EL (cell line): ENCODE measurements around the gene DSC3.

Source experiments
- DNase-seq: peaks from one replicate; pipeline ENCODE4 v3.0.0-alpha.2; 2016

Gene DSC3

DNA sequence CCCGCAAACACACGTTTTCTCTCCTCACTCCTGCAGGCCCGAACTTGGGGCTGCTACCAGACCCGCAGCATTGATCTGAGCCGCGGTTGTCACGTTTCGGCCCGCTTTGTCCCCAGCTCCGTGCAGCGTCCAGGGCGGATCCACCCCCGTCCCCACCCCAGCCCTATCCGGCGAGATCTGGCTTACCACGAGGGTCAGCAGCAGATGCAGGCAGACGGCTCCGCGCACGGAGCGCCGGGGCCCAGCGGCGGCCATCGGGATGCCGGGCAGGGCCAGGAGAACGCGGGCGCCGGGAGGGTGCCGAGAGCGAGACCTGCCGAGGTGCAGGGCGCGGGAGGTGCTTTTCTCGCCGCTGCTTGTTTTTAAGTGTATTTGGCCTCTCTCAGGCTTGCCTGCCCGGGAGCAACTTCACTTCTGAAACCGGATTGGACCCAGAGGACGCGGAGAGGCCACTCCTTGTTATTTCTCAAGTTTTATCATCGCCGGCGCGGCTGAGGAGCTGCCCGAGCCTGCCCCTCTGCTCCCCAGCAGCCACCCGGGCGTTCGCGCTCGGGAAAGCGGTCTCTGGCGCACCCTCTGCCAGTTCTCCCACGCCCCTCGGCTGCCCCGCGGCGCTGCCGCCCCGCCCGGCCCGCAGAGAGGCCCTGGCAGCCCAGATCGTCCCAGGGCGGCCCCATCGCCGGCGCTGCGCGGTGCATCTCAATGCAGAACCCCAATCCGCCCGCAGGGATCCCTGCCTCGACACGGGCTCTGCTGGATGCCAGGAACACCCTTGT, at the start of gene DSC3:
DSC3 (minus strand) TSS at position 337 of the 776 bp plus-strand sequence; CDS start at position 255, 82 bp downstream.
- no peak for DNase-seq

DNA sequence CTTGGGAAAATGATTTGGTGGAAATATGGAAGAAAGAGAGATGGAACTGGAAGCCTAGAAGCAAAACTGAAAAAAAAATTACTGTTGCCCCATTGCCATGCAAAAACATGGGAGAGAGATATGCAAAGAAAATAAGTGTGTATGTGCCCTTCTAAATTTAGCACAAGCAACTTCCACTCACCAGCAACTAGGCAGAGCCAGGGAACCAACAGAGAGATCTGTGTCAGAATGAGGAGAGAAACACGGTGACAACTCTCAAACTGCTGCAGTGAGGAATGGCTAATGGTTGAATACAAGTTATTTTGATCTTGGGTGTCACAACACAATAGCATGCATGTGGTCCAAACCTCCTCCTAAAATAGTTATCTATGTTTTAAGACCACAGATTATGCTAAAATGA, 48.8 kb upstream of the DSC3 start:
- no peak for DNase-seq

DNA sequence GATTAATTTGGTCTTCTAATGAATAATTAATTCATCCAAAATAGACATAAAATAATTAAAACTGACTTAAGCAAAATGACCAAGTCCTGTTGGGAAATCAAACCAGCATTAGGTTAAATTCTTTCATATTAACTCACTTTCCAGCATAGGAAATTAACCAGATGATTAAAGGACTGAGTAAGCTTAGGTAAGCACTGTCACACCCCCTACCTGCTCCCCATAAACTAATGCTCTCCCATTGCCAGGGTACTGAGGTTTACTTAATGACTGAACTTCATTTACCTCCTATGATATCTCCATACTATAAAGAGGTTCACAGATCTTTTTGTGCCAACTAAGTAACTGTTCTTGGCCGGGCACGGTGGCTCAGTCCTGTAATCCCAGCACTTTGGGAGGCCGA, 46.0 kb upstream of the DSC3 start:
- DNase-seq = no peak

DNA sequence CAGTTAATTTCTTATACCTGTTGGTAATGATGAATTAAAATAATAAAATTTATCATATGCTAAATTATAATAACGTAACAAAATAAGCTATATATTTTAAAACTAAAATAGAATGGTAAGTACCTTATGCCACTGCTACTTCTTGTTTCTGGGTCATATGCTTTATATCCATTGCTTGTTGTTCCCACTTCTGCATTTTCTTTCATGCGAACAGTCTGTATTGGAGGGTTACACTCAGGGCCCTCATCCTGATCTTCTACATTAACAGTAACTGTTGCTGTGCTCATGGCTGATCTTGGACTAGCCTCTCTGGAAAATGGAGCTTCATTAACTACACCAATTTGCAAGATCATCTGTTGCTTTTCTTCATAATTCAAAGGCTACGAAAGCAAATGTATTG, 37.4 kb upstream of the DSC3 start:
- no peak for DNase-seq

DNA sequence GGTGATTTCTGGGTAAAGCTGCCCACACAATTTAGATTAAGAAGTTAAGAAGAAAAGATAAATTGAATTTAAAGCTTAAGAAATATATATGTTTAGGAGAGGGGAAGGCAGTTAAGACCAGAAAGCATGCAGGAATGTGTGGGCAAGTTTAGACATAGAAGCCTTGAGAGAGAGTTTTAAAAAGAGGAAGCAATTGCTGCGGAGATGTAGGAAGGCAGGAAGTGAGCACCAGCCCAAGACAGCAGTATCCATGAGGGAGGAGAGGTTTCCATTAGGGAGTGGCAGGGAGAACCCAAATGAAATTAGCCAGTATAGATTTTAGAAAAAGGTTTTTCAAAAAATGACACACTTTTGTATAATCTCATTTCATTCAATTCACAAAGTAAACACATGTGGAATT, 35.3 kb upstream of the DSC3 start:
- DNase-seq = no peak

DNA sequence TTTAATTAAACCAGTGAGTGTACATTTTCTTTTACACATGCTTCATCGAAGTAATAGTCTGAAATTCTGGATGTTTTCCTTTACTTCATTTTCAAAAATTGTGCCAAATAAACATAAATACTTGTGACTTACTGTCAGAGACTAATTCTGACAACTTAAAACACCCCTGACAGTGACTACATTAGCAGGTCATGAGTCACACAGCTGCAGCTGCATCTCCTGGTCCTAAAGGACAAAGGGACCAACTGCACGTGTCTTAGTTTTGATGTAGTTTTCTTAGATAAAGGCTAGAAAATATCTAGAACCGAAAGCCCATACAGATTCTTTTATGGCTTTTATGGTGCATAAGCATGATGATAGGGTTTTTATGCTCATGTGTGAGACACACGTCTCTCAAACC, 29.6 kb upstream of the DSC3 start:
- DNase-seq = no peak

DNA sequence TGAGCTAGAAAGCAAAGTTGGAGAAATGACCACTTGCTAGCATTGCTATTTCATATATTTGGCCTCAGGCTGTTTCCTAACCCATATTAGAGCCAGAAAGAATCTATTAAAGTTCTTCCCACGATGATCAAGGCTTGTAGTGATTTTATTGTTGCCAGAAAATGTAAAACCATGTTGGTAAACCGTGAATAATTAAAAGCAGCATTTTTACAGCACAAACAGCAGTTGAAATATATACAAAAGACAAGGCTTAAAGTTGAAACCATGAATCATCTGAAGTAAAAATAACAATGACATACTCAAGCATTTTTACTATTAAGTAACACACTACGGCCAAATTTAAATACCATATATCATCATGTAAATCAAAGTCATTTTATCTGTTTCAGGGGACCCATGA, 27.7 kb upstream of the DSC3 start:
- no peak for DNase-seq

DNA sequence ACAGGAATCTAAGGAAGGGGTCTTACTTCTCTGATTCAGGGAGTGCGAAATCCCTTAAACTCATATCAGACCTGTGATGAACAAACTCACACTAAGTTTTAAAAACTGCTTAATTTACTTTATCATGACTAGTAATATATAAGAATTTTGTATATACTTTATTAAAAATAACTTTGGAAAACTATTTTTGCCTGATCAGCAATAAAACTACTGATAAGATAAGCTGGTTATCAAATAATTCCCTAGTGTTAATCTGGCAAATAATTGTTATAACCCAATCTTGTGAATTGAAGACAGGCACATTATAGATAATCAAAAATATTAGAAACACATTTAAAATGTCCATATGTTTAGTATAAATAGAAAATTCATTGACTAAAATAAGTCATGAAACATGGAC, 23.7 kb upstream of the DSC3 start:
- DNase-seq = no peak

DNA sequence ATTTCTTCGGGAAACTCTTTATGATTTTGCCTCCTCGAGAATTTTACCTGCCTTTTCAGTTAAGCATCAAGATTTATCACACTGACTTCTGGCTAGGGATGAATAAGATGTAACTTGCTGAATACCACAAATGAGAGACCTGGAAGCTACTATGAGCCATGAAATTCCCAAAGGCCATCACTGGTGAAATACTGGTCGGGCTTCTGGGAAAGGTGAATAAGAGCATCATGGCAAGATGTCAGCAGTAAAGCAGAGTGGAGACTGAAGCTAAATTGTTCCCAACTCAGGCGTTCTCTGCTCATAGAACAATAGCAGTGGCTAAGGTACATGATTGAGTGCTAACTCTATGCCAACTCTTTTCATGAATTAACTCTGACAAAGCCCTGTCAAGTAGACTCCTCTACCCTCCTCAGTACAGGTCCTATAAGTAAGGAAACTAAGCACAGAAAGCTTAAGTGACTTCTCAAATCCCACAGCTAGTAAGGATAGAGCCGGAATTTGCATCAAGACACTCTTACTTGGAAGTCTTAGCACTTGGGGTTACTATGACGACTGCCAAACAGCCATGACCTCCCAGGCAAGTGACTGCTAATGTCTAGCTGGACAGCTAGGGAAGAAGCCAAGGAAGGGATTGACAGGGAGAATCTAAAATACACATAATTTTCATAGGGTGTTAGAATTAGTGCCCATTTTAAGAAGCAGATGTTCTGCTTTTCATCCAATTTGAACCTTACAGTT, 22.7 kb upstream of the DSC3 start:
- DNase-seq = no peak

DNA sequence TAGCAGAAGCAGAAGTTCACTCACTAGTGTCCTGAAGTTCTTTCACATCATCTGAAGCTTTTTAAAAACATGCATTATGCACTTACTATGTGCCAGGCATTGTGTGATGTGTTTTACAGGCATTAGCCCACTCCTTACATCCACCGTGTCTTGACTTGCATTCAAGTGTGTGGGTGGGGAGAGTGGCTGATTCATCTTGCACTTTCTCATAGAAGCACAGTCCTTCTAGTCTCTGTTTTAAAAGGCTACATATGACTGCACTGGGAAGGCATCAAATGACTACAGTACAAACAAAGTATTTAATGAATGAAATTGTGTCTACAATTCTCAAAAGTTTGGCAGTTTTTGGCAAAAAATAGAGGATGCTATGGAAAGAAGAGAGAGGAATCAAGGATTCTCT, 21.6 kb upstream of the DSC3 start:
- no peak for DNase-seq

DNA sequence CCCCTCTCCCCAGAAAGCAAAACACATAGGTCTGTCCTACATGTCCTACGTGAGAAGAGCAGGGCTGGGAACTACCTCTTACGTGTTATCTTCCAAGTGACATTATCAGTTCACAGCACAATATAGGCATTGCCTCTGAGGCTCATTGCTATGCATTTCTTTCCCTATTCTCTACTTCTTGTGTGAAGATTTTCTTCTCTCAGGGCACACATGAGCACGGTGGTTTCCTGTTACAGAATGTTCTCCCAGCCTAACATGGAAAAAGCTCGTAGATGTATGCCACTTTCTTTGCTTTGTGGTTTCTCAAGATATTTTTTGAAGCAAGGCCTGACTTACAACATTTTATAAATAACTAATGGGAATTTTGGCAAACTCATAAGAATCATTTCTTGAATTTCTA, 19.4 kb upstream of the DSC3 start:
- no peak for DNase-seq

DNA sequence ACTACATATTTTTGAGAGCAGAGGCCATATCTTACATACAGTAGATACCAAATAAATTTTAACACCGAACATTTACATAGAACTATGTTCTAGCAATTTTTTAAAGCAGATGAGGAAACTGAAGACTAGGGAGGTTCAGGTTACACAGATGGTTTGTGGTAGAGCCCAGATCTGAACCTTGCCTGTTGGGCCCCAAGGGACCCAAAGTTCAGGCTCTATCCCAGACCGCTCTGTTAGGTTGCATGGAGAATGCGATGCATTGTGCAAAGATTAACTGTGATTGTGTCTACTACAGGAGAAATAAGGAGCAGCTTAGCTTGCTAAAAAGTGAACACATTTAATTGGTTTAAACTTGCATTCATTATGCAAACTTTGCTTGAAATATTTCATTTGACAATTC, 16.4 kb upstream of the DSC3 start:
- DNase-seq = no peak

DNA sequence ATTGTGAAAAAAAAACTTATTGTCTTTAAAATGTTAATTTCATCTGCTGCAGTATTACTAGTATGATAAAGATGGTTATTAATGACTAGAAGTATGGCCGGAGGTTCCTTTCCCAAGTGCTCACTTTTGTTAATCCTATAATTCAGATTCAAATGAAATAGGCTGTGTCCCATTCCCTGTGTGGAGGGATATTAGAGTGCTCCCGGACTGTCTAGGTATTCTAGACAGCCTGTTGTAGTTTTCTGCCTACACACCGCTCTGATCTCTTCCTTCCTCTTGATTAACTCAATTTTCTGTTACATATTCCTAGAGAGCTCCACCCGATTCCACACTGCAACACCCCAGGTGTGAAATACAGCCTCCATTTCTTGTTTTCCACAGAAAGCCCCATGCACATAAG, 15.4 kb upstream of the DSC3 start:
- no peak for DNase-seq

DNA sequence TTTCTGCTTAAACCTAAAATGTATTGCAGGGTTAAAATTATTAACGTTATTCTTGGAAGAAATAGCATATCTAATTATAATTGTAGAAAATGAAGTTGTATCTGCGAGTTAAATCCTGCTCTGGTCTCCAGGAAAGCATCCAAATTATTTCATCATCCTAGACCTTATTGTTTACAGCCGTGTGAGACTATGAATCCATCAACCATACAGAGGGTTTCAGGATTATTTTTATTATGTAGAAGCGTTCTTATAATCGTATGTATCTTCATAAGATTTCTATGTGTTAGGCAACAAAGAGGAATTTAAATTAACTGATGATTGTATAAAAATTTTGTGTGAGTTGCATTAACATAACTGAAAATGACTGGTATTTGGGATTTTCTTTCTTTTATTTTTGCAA, 14.5 kb upstream of the DSC3 start:
- DNase-seq = no peak

DNA sequence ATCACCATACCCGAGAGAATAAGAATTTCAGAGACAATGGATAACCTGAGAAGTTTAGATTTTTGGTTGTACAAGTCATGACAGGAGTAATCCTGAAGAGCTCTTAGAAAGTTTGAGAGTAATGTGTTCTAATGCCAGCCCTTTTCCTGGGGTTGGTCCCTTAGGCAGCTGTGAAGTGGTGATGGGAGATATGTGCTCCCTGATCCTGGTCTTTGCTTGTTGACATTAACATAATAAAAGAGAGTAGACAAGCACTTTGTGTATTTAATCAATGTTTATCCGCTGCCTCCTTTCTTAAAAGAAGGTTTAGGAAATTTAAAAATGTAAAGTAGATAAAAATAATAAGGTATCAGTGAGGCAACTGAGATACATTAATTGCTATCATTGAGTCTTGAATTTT, 13.8 kb upstream of the DSC3 start:
- DNase-seq = no peak

DNA sequence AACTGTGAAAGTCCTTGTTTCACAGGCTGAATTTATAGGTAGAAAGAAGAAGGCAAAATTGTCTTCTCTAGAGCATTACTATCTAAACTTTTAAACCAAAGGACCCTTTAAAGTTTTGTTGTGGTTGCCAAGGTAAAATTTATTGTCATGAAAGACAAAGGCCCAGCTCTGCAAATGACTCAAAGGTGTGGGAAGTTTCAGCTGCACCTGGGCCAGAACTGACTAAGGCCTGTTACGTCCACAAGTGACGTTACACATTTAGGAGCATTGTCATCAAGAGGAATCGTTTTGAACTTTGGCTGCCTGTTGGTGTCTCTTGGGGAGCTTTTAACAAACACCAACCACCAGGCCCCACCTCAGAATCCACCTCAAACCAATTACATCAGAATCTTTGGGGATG, 8.1 kb upstream of the DSC3 start:
- DNase-seq = no peak

DNA sequence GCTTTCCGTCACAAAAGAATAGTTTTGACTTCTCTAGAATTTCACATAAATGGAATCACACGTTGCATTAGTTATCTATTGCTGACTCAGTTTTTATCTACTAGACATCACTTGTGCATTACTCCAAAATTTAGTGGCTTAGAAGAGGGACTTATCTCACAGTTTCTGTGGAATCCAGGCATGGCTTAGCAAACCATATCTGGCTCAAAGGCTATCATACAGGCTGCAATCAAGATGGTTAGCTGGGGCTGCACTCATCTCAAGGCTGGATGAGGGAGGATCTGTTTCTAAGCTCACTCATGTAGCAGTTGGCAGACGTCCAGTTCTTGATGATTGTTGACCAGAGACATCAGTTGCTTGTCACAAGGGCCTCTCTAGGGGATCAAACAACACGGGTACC, 6.6 kb upstream of the DSC3 start:
- no peak for DNase-seq

DNA sequence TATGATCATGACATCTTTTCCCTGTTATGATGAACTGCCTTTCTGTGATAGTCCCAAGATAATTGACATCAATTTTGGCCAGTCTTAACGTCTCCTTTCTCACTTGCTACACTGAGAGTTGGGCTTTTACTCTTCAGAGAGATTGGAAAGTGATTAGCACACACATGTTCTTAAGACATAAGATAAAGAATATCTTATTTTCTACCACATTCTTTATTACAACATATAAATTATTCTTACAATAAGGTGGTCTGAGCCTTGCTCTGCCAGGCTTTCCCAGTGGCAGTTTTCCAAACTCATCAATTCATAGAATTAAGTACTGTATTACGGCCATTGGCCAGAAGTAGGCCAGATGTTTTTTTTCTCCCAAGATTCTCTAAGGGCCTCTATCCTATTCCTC, 5.7 kb upstream of the DSC3 start:
- DNase-seq = no peak

DNA sequence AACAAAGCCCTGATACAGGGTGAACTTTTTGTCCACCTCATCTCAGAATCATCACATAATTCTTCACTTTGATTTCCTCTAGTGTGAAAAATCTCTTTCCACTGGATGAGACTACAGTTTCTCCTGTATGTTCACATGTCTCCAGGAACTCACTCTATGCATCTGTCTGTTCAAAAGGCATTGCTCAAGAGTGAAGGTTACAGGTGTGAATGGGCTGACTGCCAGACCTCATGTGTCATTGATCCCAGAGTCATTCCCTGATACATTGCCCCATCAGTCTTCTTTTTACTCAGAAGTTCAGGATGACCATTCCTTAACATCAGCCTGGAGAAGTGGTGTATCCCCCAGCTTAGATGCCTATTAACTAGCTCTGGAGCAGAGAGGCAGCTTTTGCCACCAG, 4.4 kb upstream of the DSC3 start:
- no peak for DNase-seq

DNA sequence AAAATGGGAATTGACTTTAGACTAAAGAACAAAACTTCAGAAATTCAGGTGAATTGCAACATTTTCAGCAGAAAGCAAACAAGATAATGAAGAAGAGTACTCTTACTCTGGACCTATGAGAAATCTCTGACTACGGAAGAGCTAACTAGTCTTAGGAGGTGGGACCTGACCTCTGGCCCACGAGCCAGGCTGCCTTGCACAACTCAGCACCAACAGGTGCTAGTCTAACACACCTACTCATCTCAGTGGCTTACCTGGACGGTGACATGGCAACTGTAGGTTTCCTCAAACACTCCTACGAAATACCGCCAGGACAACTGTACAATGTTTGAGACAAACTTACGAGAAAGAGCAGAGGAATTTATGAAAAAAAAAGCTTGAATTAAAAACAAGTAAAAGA, 3.1 kb upstream of the DSC3 start:
- no peak for DNase-seq

DNA sequence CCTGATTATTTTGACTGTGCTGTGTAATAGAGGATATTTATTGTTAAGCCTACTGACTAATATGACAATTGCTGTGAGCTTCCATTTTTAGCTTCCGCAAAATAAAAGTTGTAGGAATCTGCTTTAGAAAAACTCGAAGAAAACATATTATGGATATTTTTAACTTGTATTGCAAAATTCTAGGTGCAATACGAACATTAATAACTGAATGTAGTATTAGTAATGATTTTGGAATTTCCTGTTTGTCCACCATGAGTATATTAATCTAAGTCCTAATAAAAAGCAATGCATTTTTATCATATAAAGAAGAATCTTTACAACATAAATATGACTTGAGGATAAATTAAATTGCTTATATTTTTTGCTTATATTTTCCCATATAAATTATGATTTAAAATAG, 2.4 kb upstream of the DSC3 start:
- DNase-seq = no peak

DNA sequence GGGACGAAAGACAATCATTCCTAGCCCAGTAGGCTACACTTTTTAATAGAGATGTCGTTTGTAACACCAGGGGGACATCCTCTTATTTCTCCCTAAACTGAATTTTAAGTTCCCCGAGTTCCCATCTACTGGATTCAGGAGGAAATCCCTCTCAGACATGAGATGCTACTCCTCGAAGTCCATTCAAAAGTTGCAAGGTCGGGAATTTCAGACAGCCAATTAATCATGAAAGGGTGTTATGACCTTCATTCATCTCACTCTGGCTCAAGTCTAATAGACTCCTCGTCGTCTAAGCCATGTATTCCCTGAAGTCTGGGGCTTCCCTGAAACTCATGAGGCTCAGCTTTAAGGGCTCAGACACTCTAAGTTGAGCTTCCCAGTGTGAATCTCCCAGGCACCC, 1.2 kb upstream of the DSC3 start:
- no peak for DNase-seq

DNA sequence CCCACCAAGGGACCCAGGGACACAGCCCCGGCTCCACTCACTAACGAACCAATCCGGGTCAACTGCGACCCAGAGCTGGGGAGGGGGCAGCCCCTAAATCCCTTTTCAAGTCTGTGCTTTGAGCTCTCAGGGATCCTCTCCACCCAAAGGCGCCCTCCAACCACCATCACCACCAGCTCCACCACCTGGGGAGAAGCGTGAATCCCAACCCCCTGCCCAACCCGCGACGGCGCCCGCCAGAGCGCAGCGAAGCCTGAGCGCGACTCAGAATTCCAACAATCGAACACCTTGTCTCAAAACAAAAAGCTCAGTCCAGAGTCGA, 497 bp downstream of the DSC3 start:
- no peak for DNase-seq

DNA sequence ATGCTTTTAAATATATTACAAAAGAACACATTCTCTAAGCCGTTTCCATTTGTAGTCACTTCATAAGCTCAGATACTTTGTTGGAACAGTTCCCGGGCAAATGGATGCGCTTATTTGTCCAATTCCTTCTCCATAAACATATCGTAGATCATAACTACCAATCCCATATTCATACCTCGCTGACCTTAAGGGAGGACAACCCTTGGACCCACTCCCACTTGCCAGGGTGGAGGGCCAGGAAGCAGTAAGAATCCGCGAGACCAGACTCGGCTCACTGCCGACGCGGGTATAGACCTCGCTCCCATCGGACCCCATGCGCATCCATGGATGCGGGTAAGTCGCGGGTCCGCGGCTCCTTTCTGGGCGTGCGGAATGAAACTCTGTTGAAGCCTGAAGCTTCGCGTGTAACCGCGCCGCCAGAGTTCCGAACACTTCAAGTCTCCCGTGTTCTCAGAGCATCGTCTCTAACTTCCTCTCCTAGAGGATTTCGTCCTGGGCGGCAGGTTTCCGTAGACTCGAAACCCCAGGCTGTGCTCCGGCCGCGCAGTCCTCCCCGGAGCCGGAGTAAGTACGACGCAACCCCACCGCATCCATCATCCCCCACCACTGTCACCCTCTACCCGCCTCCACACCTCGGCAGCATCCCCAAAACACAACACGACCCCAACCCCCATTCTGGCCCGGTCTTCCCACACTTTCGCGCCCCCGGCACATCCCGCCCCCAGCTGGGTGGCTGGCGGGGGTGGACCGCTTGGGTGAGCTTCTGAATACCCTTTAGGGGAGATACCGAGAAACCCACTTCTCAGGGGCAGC, 1.1 kb downstream of the DSC3 start:
- DNase-seq = no peak
